ENCODE data around the gene OR2J3. TPM values are rescaled to one million over a fixed set of nuclear protein-coding genes. Genes with fewer than 3 reads are reported as not detected.

The OR2J3 gene
- total RNA-seq: not detected

GRCh38 chr6:29107758-29108157 is at the start of gene OR2J3:
Gene OR2J3 (plus strand): TSS chr6:29108058. CDS start chr6:29111891, 3,833 bp downstream.

GRCh38 chr6:29087213-29087612 is 20.6 kb upstream of the OR2J3 start, which contains the start of gene OR2B3:
Gene OR2B3 (minus strand): TSS chr6:29087313. CDS start chr6:29087248, 65 bp downstream.

GRCh38 chr6:29099190-29099589 is 8.7 kb upstream of the OR2J3 start, which contains the start of gene OR2J1:
Gene OR2J1 (plus strand): TSS chr6:29099490. CDS start chr6:29100943, 1,453 bp downstream.

Other genes starting within 250 kb of the OR2J3 start
- 66.6 TPM for gene TRIM27, start 184.1 kb upstream of the OR2J3 start, total RNA-seq
- 2.6 TPM for gene ZNF311, start 102.7 kb upstream of the OR2J3 start, total RNA-seq
- gene OR2W1, start 62.9 kb upstream of the OR2J3 start, total RNA-seq: not detected
- not detected for gene OR2B3, start 20.7 kb upstream of the OR2J3 start, total RNA-seq
- not detected for gene OR2J1, start 8.6 kb upstream of the OR2J3 start, total RNA-seq
- 0.12 TPM for gene OR2J2, start 62.8 kb downstream of the OR2J3 start, total RNA-seq
- gene OR14J1, start 193.6 kb downstream of the OR2J3 start, total RNA-seq: not detected